ENCODE measurements around the gene NOTCH2. TPM values are rescaled to one million over a fixed set of nuclear protein-coding genes. Genes with fewer than 3 reads are reported as not detected.

NOTCH2 gene
- total RNA-seq = 47.1 and 71.1 TPM in 2 replicates

DNA sequence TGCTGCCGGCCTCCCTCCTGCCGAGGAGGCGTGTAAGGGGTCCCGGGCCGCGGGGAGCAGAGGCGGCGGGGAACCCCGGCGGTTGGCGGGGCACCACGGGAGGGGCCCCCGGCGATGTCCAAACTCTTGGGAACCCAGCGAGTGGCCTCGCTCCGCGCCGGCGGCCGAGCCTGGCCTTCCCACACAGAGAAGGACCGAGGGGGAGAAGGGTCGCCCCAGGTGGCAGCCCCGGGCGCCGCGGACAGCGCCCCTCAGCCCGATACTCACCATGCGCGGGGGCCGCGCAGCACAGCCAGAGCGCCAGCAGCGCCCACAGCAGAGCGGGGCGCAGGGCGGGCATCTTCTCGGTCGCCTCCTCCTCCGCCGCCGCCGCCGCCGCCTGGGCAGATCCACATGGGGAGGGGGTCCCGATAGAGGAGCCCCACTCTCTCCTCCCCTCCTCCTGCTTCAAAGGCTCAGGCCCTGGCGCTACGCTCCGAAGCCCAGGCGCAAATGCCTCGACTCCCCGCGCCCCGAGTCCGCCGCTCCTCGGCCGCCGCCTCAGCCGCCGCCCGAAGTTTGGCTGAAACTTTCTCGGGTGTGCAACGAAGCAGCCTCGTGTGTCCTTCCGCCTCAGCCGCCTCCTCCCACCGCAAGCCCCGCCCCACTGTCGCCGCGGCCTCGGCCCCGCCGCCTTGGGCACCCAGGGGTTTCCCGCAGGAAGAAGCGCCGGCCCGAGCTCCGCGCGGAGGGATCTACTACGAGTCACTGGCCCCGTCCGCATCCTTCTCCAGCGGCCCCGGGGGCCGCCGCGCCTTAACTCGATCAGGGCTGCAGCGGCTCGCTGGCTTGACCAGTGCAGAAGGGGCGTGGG lies at the start of gene NOTCH2:
Gene NOTCH2, minus strand, starts transcription at position 596 of the 853 bp plus-strand sequence. Its CDS starts 256 bp downstream, at position 340.

DNA sequence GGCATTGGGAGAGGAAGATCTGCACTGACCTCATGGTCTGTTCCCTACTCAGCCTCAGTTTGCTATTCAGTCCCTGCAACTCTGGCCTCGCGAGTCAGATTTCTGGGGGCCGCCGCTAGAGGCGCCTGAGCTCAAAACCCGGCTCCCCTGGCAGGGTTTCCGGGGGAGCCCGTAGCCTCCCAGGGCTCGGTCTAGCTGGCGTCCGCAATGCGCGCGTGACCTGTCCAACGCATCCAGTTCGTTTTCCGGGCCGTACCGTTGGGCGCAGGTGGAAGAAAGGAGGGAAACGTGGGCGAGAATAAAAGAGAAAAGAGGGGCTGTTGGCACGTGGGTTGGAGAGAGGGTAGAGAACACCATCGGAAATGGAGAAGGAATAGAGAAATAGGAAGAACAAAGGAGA lies 173.2 kb downstream of the NOTCH2 start, which contains the start of gene ADAM30:
Gene ADAM30, minus strand, starts transcription at position 213 of the 400 bp plus-strand sequence. Its CDS starts 179 bp downstream, at position 34.

Other genes starting within 250 kb of the NOTCH2 start
- gene ADAM30, start 173.1 kb downstream of the NOTCH2 start, total RNA-seq = not detected in 2 replicates
- gene SEC22B, start 106.9 kb upstream of the NOTCH2 start, total RNA-seq = 46.2 and 59.5 TPM in 2 replicates